SU-DHL-6 (cell line): ENCODE data around the gene ARL5A.

Experiments
- CTCF ChIP-seq: fragments of 200-600 bp; sonication (generic); IDR thresholded peaks from one replicate; pipeline ENCODE4 v1.5.1; 2017; ENCODE audit warnings: antibody characterized with exemption, mild to moderate bottlenecking, low read length, moderate library complexity; ENCODE audit not compliant: insufficient read depth, poor library complexity, severe bottlenecking
- EZH2phosphoT487 ChIP-seq: fragments of 200-600 bp; sonication (generic), shearing (Covaris generic); conservative IDR thresholded peaks from 2 replicates; pipeline ENCODE4 v1.6.1; 2018; ENCODE audit warnings: mild to moderate bottlenecking, antibody characterized with exemption, low read length, moderate library complexity, mixed read lengths

GRCh38 chr2:151781642-151782041 is 46.6 kb downstream of the ARL5A start:
- no peak for TF ChIP-seq EZH2phosphoT487
- TF ChIP-seq CTCF = no peak
